Endodermal cell (in vitro differentiated cells): ENCODE data around the gene PDE3A. TPM values are rescaled to one million over a fixed set of nuclear protein-coding genes. Genes with fewer than 3 reads are reported as not detected.
"Not testable (repeated sequence)": the region's sequence is repeated elsewhere in the genome, so short reads cannot be mapped to it uniquely, and the experiment has no call there.

Source experiments
- DNase-seq: peaks from one replicate; pipeline ENCODE4 v3.0.0-alpha.2; 2017
- H3K27ac ChIP-seq: 2 replicates; pipeline ENCODE4 v1.5.1; 2013; ENCODE audit warnings: mild to moderate bottlenecking, low read depth, low read length, moderate library complexity
- H3K27me3 ChIP-seq: 2 replicates; pipeline ENCODE4 v1.6.1; 2013; ENCODE audit warnings: mild to moderate bottlenecking, low read length, moderate library complexity; ENCODE audit not compliant: insufficient read depth, control insufficient read depth, poor library complexity, severe bottlenecking
- H3K36me3 ChIP-seq: 2 replicates; pipeline ENCODE4 v1.7.0; 2013; ENCODE audit warnings: mild to moderate bottlenecking, low read length, moderate library complexity; ENCODE audit not compliant: control insufficient read depth, insufficient read depth
- H3K4me1 ChIP-seq: one replicate; pipeline ENCODE4 v1.7.0; 2013; ENCODE audit warnings: low read length; ENCODE audit not compliant: control insufficient read depth, insufficient read depth
- H3K4me3 ChIP-seq: 2 replicates; pipeline ENCODE4 v1.5.1; 2013; ENCODE audit warnings: mild to moderate bottlenecking, low read length, moderate library complexity
- H3K9ac ChIP-seq: 2 replicates; pipeline ENCODE4 v1.6.1; 2013; ENCODE audit warnings: mild to moderate bottlenecking, low read length, moderate library complexity; ENCODE audit not compliant: poor library complexity, severe bottlenecking; ENCODE audit errors: extremely low read depth
- H3K9me3 ChIP-seq: 2 replicates; pipeline ENCODE4 v1.6.1; 2013; ENCODE audit warnings: mild to moderate bottlenecking, low read length, moderate library complexity; ENCODE audit not compliant: control insufficient read depth
- H3K27ac Mint-ChIP-seq: 2 replicates; pipeline ENCODE4 v1.8.0; 2020; ENCODE audit warnings: mixed read lengths
- H3K27me3 Mint-ChIP-seq: 2 replicates; pipeline ENCODE4 v1.8.0; 2021; ENCODE audit warnings: mild to moderate bottlenecking, mixed read lengths; ENCODE audit not compliant: insufficient read depth
- H3K36me3 Mint-ChIP-seq: 2 replicates; pipeline ENCODE4 v1.8.0; 2020; ENCODE audit warnings: low read depth, mixed read lengths
- H3K4me1 Mint-ChIP-seq: 2 replicates; pipeline ENCODE4 v1.8.0; 2020; ENCODE audit warnings: mixed read lengths
- H3K4me3 Mint-ChIP-seq: 2 replicates; pipeline ENCODE4 v1.8.0; 2020; ENCODE audit warnings: mild to moderate bottlenecking, moderate library complexity, mixed read lengths
- H3K9me3 Mint-ChIP-seq: 2 replicates; pipeline ENCODE4 v1.8.0; 2020; ENCODE audit warnings: mild to moderate bottlenecking, mixed read lengths
- CTCF ChIP-seq: fragments of 200-600 bp; sonication (generic); conservative IDR thresholded peaks from 2 replicates; pipeline ENCODE4 v1.5.0; 2021; ENCODE audit warnings: antibody characterized with exemption, mild to moderate bottlenecking
- WGBS, 2 experiments: methylation state at CpG; one replicate each; pipeline versions ENCODE4 v1.1.5 to v1.1.7; 2013; ENCODE audit warnings: missing lambda C conversion rate in 2 of 2, mixed read lengths in 1 of 2; ENCODE audit not compliant: insufficient coverage in 1 of 2, insufficient read length in 1 of 2; 5-methylcytosine and 5-hydroxymethylcytosine counted together
- total RNA-seq, 2 donors: library from RNA; stranded (reverse); fragmentation: NEBNext Ultra II Directional in 1 of 2; extraction: Animal tissue kit (Norgen Biotek cat#: 25700) in 1 of 2; gene quantifications; 2 replicates in 1 of 2; 3 replicates in 1 of 2; pipeline ENCODE4 v1.2.1, GENCODE V29; 2021

The PDE3A gene
- total RNA-seq, 2 donors from 2014 or later, result 0.62 to 1.8 TPM

GRCh38 chr12:20601668-20602280 lies 233.4 kb downstream of the PDE3A start:
- Histone ChIP-seq H3K4me3 (no peak overlapping the region), H3K9me3 (no peaks in the 10 kb centered on the region), H3K4me1 (no peaks in the 10 kb centered on the region), H3K9ac (no peak overlapping the region), H3K27me3 (no peaks in the 10 kb centered on the region), H3K36me3 (no peaks in the 10 kb centered on the region), H3K27ac (no peak overlapping the region)
- no CpG with 5 or more reads among the region's 2 CpGs for WGBS, 2 experiments
- H3K27me3 Mint-ChIP-seq, result no peaks in the 10 kb centered on the region
- H3K4me3 Mint-ChIP-seq, result no peak overlapping the region
- no peak for DNase-seq
- no peaks in the 10 kb centered on the region for H3K36me3 Mint-ChIP-seq
- TF ChIP-seq CTCF, result peak; percentile 97
- no peak overlapping the region for H3K27ac Mint-ChIP-seq
- no peaks in the 10 kb centered on the region for H3K9me3 Mint-ChIP-seq
- H3K4me1 Mint-ChIP-seq, result peaks cover 3% of the 10 kb centered on the region

- peaks cover 3% of the 10 kb centered on the region for H3K4me1 Mint-ChIP-seq
- Histone ChIP-seq H3K9ac (no peak overlapping the region), H3K4me1 (no peaks in the 10 kb centered on the region), H3K27me3 (no peaks in the 10 kb centered on the region), H3K4me3 (no peak overlapping the region), H3K27ac (no peak overlapping the region), H3K9me3 (no peaks in the 10 kb centered on the region), H3K36me3 (no peaks in the 10 kb centered on the region)
- H3K4me3 Mint-ChIP-seq, result no peak overlapping the region
- no peaks in the 10 kb centered on the region for H3K36me3 Mint-ChIP-seq
- 81 to 91% methylated on average over 4 of the region's 4 CpGs for WGBS, 2 experiments
- no peak for TF ChIP-seq CTCF
- H3K27me3 Mint-ChIP-seq, result no peaks in the 10 kb centered on the region
- DNase-seq, result no peak
- H3K9me3 Mint-ChIP-seq, result no peaks in the 10 kb centered on the region
- H3K27ac Mint-ChIP-seq, result no peak overlapping the region
These were observed 234.5 kb downstream of the PDE3A start for GRCh38 chr12:20602641-20603391.

GRCh38 chr12:20604408-20605067 lies 236.2 kb downstream of the PDE3A start:
- 96% methylated on average over 2 of the region's 3 CpGs; no CpG with 5 or more reads in 1 of the 2 experiments for WGBS, 2 experiments

GRCh38 chr12:20615020-20615419 lies 246.7 kb downstream of the PDE3A start:
- DNase-seq, H3K4me1 ChIP-seq, H3K4me1 Mint-ChIP-seq, H3K9me3 ChIP-seq, H3K4me3 Mint-ChIP-seq, H3K9ac ChIP-seq, H3K4me3 ChIP-seq, H3K27me3 ChIP-seq, H3K27ac ChIP-seq, H3K9me3 Mint-ChIP-seq, H3K36me3 ChIP-seq, H3K27me3 Mint-ChIP-seq, H3K27ac Mint-ChIP-seq, H3K36me3 Mint-ChIP-seq: not testable (repeated sequence)
- 90 to 95% methylated on average over 4 to 8 of the region's 8 CpGs for WGBS, 2 experiments

More at GRCh38 chr12:20604408-20605067, 236.2 kb downstream of the PDE3A start:
- Histone ChIP-seq H3K4me3 (no peak overlapping the region), H3K4me1 (no peaks in the 10 kb centered on the region), H3K9ac (no peak overlapping the region), H3K9me3 (no peaks in the 10 kb centered on the region), H3K36me3 (no peaks in the 10 kb centered on the region), H3K27ac (no peak overlapping the region), H3K27me3 (no peaks in the 10 kb centered on the region)
- no peak overlapping the region for H3K27ac Mint-ChIP-seq
- DNase-seq, result no peak
- H3K36me3 Mint-ChIP-seq, result no peaks in the 10 kb centered on the region
- no peaks in the 10 kb centered on the region for H3K9me3 Mint-ChIP-seq
- no peak for TF ChIP-seq CTCF
- no peaks in the 10 kb centered on the region for H3K27me3 Mint-ChIP-seq
- H3K4me1 Mint-ChIP-seq, result peaks cover 3% of the 10 kb centered on the region
- no peak overlapping the region for H3K4me3 Mint-ChIP-seq
